Measurements from ENCODE around the gene STPG1.

GRCh38 chr1:24425441-24425840, 11.9 kb upstream of the STPG1 start:
- TF ChIP-seq CTCF (IDR thresholded peaks at IDR 0.05; ENCODE audit: borderline replicate concordance, extremely low read depth, low read length, poor library complexity, severe bottlenecking) (no peak), EZH2 (IDR thresholded peaks at IDR 0.05; ENCODE audit: borderline replicate concordance, low read depth, low read length, severe bottlenecking) (no peak)
